Measurements from ENCODE around the gene KLHL12.
"Not testable (repeated sequence)": the region's sequence is repeated elsewhere in the genome, so short reads cannot be mapped to it uniquely, and the experiment has no call there.

DNA sequence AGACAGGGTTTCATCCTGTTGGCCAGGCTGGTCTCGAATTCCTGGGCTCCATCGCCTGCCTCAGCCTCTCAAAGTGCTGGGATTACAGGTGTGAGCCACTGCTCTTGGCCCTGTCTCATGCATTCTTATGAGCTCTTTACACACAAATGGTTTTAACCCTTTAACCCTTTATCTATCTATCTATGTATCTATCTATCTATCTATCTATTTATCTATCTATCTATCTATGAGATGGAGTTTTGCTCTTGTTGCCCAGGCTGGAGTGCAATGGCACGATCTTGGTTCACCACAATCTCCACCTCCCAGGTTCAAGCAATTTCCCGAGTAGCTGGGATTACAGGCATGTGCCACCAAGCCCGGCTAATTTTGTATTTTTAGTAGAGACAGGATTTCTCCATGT, 23.2 kb downstream of the KLHL12 start:
- TF ChIP-seq EZH2 (IDR thresholded peaks at IDR 0.05; ENCODE audit: borderline replicate concordance, insufficient read depth, low read length, poor library complexity, severe bottlenecking); CTCF (IDR thresholded peaks at IDR 0.05; ENCODE audit: poor library complexity, severe bottlenecking); SMC3 (conservative IDR thresholded peaks at IDR 0.05; ENCODE audit: poor library complexity); TAF1 (IDR thresholded peaks at IDR 0.05; ENCODE audit: low read depth); MXI1 (conservative IDR thresholded peaks at IDR 0.05; ENCODE audit: poor library complexity, severe bottlenecking); POLR2AphosphoS5 (IDR thresholded peaks at IDR 0.05): not testable (repeated sequence)
- TF ChIP-seq, protein P1, sequence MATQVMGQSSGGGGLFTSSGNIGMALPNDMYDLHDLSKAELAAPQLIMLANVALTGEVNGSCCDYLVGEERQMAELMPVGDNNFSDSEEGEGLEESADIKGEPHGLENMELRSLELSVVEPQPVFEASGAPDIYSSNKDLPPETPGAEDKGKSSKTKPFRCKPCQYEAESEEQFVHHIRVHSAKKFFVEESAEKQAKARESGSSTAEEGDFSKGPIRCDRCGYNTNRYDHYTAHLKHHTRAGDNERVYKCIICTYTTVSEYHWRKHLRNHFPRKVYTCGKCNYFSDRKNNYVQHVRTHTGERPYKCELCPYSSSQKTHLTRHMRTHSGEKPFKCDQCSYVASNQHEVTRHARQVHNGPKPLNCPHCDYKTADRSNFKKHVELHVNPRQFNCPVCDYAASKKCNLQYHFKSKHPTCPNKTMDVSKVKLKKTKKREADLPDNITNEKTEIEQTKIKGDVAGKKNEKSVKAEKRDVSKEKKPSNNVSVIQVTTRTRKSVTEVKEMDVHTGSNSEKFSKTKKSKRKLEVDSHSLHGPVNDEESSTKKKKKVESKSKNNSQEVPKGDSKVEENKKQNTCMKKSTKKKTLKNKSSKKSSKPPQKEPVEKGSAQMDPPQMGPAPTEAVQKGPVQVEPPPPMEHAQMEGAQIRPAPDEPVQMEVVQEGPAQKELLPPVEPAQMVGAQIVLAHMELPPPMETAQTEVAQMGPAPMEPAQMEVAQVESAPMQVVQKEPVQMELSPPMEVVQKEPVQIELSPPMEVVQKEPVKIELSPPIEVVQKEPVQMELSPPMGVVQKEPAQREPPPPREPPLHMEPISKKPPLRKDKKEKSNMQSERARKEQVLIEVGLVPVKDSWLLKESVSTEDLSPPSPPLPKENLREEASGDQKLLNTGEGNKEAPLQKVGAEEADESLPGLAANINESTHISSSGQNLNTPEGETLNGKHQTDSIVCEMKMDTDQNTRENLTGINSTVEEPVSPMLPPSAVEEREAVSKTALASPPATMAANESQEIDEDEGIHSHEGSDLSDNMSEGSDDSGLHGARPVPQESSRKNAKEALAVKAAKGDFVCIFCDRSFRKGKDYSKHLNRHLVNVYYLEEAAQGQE (IDR thresholded peaks at IDR 0.05; ENCODE audit: borderline replicate concordance), result not testable (repeated sequence)
